HepG2 (cell line): ENCODE data around the gene DDIT4. TPM values are rescaled to one million over a fixed set of nuclear protein-coding genes. Genes with fewer than 3 reads are reported as not detected.
A peak's percentile ranks its signal among the peaks of the same experiment; 100 is the strongest.

Experiments
- CEBPB ChIP-seq: IDR thresholded peaks from 2 replicates; pipeline ENCODE4 v1.6.1; 2011; ENCODE audit warnings: low read depth, low read length, improper control_type of control experiment, borderline replicate concordance
- GATAD1 ChIP-seq: IDR thresholded peaks from 2 replicates; pipeline ENCODE4 v1.6.1; 2016; ENCODE audit warnings: missing genetic modification reagents, missing compliant biosample characterization
- IKZF4 ChIP-seq: sonication (generic); formaldehyde crosslinking; IDR thresholded peaks from 2 replicates; pipeline ENCODE4 v1.5.1; 2020; ENCODE audit warnings: borderline replicate concordance, mild to moderate bottlenecking, low read depth, missing genetic modification reagents; ENCODE audit errors: not compliant biosample characterization
- KDM6A ChIP-seq: IDR thresholded peaks from 2 replicates; pipeline ENCODE4 v1.6.1; 2016; ENCODE audit warnings: low read depth
- PAF1 ChIP-seq: IDR thresholded peaks from 2 replicates; pipeline ENCODE4 v1.6.1; 2016; ENCODE audit warnings: missing genetic modification reagents, missing compliant biosample characterization
- SNRNP70 ChIP-seq: fragments of 200-400 bp; formaldehyde crosslinking; IDR thresholded peaks from 2 replicates; pipeline ENCODE4 v1.6.1; 2017; ENCODE audit warnings: mild to moderate bottlenecking, low read depth, low read length, moderate library complexity
- TARDBP ChIP-seq: sonication (generic); formaldehyde crosslinking; IDR thresholded peaks from 2 replicates; pipeline ENCODE4 v1.8.0; 2022; ENCODE audit warnings: mild to moderate bottlenecking, missing genetic modification reagents
- ZBTB3 ChIP-seq: sonication (generic); formaldehyde crosslinking; IDR thresholded peaks from 2 replicates; pipeline ENCODE4 v1.4.0; 2020; ENCODE audit warnings: low read depth, mild to moderate bottlenecking, moderate library complexity, missing genetic modification reagents, borderline replicate concordance
- ZNF251 ChIP-seq: sonication (generic); formaldehyde crosslinking; IDR thresholded peaks from 2 replicates; pipeline ENCODE4 v1.9.0; 2021; ENCODE audit warnings: mild to moderate bottlenecking, missing genetic modification reagents
- ZNF276 ChIP-seq: sonication (generic); formaldehyde crosslinking; IDR thresholded peaks from 2 replicates; pipeline ENCODE4 v1.4.0; 2020; ENCODE audit warnings: mild to moderate bottlenecking, low read depth, missing genetic modification reagents
- ZNF83 ChIP-seq: sonication (generic); formaldehyde crosslinking; IDR thresholded peaks from 2 replicates; pipeline ENCODE4 v1.4.0; 2020; ENCODE audit warnings: missing genetic modification reagents, mild to moderate bottlenecking, borderline replicate concordance
- polyA plus RNA-seq, 8 experiments: library from polyadenylated mRNA; depleted of rRNA in 3 of 8; stranded (reverse) in 7 of 8; unstranded in 1 of 8; fragments of >200 nt; fragmentation: Illumina TruSeq in 4 of 8; extraction: Trizol in 4 of 8; gene quantifications; 2 replicates each; pipeline versions ENCODE4 v1.2.1 to v1.2.3, GENCODE V29; 2011 to 2016; ENCODE audit warnings: low read depth in 4 of 8, missing spikeins in 1 of 8, mixed read lengths in 1 of 8; ENCODE audit not compliant: insufficient read depth in 1 of 8
- total RNA-seq, 5 experiments: library from RNA; depleted of rRNA; stranded (reverse); fragments of >200 nt; fragmentation: Illumina TruSeq; extraction: Trizol; gene quantifications; 2 replicates each; pipeline ENCODE4 v1.2.3, GENCODE V29; 2016; ENCODE audit warnings: low read depth in 1 of 5
- TF ChIP-seq, protein P1 (sequence below): sonication (generic); formaldehyde crosslinking; IDR thresholded peaks from one replicate; pipeline ENCODE4 v1.5.1; 2020; ENCODE audit warnings: mild to moderate bottlenecking, missing genetic modification reagents; ENCODE audit errors: not compliant biosample characterization
- TF ChIP-seq, protein P2 (sequence below): sonication (generic); formaldehyde crosslinking; IDR thresholded peaks from 2 replicates; pipeline ENCODE4 v1.5.0; 2020; ENCODE audit warnings: mild to moderate bottlenecking, missing genetic modification reagents
- TF ChIP-seq, protein P3 (sequence below): IDR thresholded peaks from 2 replicates; pipeline ENCODE4 v1.6.1; 2016

DDIT4 gene
- total and polyA plus RNA-seq, 2 of the 13 experiments (the other 11 are each of a cell fraction or from before 2014, with no cell fraction given), result 35.6 to 40.7 TPM

GRCh38 chr10:72276421-72277339 lies 3.0 kb downstream of the DDIT4 start (continued):
- TF ChIP-seq KDM6A (no peak), TARDBP (CRISPR knock-in tag) (peak; percentile 80), PAF1 (CRISPR knock-in tag) (peak; percentile 98), ZBTB3 (0 out of 2 replicates have a peak, but pooled peaks have one; percentile 32), SNRNP70 (no peak), ZNF83 (0 out of 2 replicates have a peak, but pooled peaks have one; percentile 30), ZNF276 (no peak), CEBPB (no peak), GATAD1 (CRISPR knock-in tag) (peak; percentile 33; the same call in 1 of the 2 replicates), IKZF4 (CRISPR knock-in tag) (no peak), ZNF251 (CRISPR knock-in tag) (no peak)
- TF ChIP-seq, protein P1, sequence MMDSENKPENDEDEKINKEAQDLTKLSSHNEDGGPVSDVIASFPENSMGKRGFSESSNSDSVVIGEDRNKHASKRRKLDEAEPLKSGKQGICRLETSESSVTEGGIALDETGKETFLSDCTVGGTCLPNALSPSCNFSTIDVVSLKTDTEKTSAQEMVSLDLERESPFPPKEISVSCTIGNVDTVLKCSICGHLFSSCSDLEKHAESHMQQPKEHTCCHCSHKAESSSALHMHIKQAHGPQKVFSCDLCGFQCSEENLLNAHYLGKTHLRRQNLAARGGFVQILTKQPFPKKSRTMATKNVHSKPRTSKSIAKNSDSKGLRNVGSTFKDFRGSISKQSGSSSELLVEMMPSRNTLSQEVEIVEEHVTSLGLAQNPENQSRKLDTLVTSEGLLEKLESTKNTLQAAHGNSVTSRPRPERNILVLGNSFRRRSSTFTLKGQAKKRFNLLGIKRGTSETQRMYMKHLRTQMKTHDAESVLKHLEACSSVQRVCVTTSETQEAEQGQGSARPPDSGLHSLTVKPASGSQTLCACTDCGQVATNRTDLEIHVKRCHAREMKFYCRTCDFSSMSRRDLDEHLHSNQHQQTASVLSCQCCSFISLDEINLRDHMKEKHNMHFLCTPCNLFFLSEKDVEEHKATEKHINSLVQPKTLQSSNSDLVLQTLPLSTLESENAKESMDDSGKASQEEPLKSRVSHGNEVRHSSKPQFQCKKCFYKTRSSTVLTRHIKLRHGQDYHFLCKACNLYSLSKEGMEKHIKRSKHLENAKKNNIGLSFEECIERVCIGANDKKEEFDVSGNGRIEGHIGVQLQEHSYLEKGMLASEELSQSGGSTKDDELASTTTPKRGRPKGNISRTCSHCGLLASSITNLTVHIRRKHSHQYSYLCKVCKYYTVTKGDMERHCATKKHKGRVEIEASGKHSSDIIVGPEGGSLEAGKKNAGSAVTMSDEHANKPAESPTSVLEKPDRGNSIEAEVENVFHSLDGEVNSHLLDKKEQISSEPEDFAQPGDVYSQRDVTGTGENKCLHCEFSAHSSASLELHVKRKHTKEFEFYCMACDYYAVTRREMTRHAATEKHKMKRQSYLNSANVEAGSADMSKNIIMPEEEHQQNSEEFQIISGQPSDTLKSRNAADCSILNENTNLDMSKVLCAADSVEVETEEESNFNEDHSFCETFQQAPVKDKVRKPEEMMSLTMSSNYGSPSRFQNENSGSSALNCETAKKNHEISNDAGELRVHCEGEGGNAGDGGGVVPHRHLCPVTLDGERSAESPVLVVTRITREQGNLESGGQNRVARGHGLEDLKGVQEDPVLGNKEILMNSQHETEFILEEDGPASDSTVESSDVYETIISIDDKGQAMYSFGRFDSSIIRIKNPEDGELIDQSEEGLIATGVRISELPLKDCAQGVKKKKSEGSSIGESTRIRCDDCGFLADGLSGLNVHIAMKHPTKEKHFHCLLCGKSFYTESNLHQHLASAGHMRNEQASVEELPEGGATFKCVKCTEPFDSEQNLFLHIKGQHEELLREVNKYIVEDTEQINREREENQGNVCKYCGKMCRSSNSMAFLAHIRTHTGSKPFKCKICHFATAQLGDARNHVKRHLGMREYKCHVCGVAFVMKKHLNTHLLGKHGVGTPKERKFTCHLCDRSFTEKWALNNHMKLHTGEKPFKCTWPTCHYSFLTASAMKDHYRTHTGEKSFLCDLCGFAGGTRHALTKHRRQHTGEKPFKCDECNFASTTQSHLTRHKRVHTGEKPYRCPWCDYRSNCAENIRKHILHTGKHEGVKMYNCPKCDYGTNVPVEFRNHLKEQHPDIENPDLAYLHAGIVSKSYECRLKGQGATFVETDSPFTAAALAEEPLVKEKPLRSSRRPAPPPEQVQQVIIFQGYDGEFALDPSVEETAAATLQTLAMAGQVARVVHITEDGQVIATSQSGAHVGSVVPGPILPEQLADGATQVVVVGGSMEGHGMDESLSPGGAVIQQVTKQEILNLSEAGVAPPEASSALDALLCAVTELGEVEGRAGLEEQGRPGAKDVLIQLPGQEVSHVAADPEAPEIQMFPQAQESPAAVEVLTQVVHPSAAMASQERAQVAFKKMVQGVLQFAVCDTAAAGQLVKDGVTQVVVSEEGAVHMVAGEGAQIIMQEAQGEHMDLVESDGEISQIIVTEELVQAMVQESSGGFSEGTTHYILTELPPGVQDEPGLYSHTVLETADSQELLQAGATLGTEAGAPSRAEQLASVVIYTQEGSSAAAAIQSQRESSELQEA, result no peak
- TF ChIP-seq, protein P2, sequence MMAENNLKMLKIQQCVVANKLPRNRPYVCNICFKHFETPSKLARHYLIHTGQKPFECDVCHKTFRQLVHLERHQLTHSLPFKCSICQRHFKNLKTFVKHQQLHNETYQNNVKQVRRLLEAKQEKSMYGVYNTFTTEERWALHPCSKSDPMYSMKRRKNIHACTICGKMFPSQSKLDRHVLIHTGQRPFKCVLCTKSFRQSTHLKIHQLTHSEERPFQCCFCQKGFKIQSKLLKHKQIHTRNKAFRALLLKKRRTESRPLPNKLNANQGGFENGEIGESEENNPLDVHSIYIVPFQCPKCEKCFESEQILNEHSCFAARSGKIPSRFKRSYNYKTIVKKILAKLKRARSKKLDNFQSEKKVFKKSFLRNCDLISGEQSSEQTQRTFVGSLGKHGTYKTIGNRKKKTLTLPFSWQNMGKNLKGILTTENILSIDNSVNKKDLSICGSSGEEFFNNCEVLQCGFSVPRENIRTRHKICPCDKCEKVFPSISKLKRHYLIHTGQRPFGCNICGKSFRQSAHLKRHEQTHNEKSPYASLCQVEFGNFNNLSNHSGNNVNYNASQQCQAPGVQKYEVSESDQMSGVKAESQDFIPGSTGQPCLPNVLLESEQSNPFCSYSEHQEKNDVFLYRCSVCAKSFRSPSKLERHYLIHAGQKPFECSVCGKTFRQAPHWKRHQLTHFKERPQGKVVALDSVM (CRISPR knock-in tag), result no peak
- TF ChIP-seq, protein P3, sequence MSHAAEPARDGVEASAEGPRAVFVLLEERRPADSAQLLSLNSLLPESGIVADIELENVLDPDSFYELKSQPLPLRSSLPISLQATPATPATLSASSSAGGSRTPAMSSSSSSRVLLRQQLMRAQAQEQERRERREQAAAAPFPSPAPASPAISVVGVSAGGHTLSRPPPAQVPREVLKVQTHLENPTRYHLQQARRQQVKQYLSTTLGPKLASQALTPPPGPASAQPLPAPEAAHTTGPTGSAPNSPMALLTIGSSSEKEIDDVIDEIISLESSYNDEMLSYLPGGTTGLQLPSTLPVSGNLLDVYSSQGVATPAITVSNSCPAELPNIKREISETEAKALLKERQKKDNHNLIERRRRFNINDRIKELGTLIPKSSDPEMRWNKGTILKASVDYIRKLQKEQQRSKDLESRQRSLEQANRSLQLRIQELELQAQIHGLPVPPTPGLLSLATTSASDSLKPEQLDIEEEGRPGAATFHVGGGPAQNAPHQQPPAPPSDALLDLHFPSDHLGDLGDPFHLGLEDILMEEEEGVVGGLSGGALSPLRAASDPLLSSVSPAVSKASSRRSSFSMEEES (CRISPR knock-in tag), result peak; percentile 84
